ENCODE data around the gene TNFRSF25.

Gene TNFRSF25

GRCh38 chr1:6487804-6488484 is 22.0 kb upstream of the TNFRSF25 start:
- no peak overlapping the region for H3K27ac ChIP-seq (replicated peaks)
- no peak for DNase-seq (ENCODE audit: low read depth in 1 of 2, low spot score in 1 of 2)
- TF ChIP-seq REST (IDR thresholded peaks at IDR 0.05; ENCODE audit: insufficient replicate concordance, low read depth): no peak
- TF ChIP-seq GABPA (IDR thresholded peaks at IDR 0.05; ENCODE audit: low read depth): no peak
- no peak for TF ChIP-seq SPI1 (IDR thresholded peaks at IDR 0.05; ENCODE audit: borderline replicate concordance, low read depth)
- no peak for TF ChIP-seq POLR2AphosphoS5 (IDR thresholded peaks at IDR 0.05; ENCODE audit: low read depth)
- H3K4me3 ChIP-seq (replicated peaks; ENCODE audit: insufficient read depth, low read length): no peak overlapping the region
- H3K27me3 ChIP-seq (ENCODE audit: insufficient read depth, poor library complexity, severe bottlenecking): peaks cover 63% of the 10 kb centered on the region

- peak in 1 of 2 experiments; percentile 83 for DNase-seq (ENCODE audit: low read depth in 1 of 2, low spot score in 1 of 2)
- Histone ChIP-seq H3K27ac (replicated peaks) (no peak overlapping the region), H3K4me3 (replicated peaks; ENCODE audit: insufficient read depth, low read length) (no peak overlapping the region), H3K27me3 (ENCODE audit: insufficient read depth, poor library complexity, severe bottlenecking) (peaks cover 69% of the 10 kb centered on the region)
- TF ChIP-seq REST (IDR thresholded peaks at IDR 0.05; ENCODE audit: insufficient replicate concordance, low read depth) (no peak), SPI1 (IDR thresholded peaks at IDR 0.05; ENCODE audit: borderline replicate concordance, low read depth) (no peak), CTCF (IDR thresholded peaks at IDR 0.05; ENCODE audit: insufficient read depth, low read length) (peak; percentile 83), POLR2AphosphoS5 (IDR thresholded peaks at IDR 0.05; ENCODE audit: low read depth) (no peak)
These were observed 20.5 kb upstream of the TNFRSF25 start for GRCh38 chr1:6486433-6487011.

GRCh38 chr1:6485168-6486101 is 19.5 kb upstream of the TNFRSF25 start:
- TF ChIP-seq GABPA (IDR thresholded peaks at IDR 0.05; ENCODE audit: low read depth): no peak
- TF ChIP-seq REST (IDR thresholded peaks at IDR 0.05; ENCODE audit: insufficient replicate concordance, low read depth): no peak
- no peak for TF ChIP-seq POLR2AphosphoS5 (IDR thresholded peaks at IDR 0.05; ENCODE audit: low read depth)
- no peak for TF ChIP-seq SPI1 (IDR thresholded peaks at IDR 0.05; ENCODE audit: borderline replicate concordance, low read depth)
- TF ChIP-seq CTCF (IDR thresholded peaks at IDR 0.05; ENCODE audit: insufficient read depth, low read length): no peak
- Histone ChIP-seq H3K27ac (replicated peaks) (no peak overlapping the region), H3K4me3 (replicated peaks; ENCODE audit: insufficient read depth, low read length) (no peak overlapping the region), H3K27me3 (ENCODE audit: insufficient read depth, poor library complexity, severe bottlenecking) (peaks cover 59% of the 10 kb centered on the region)
- no peak for DNase-seq (ENCODE audit: low read depth in 1 of 2, low spot score in 1 of 2)

Data from HL-60 (cell line).